Breast epithelium (tissue), 3 donors: Measurements from ENCODE around the gene TMEM123.

Experiments used
- CTCF ChIP-seq, 3 donors: fragments of 450-650 bp; IDR thresholded peaks; one replicate each; pipeline ENCODE4 v1.5.1; 2016 to 2017; ENCODE audit warnings: antibody characterized with exemption in 3 of 3, mild to moderate bottlenecking in 3 of 3, moderate library complexity in 3 of 3
- POLR2AphosphoS5 ChIP-seq, 3 donors: sonication (generic); formaldehyde crosslinking; IDR thresholded peaks; one replicate each; pipeline ENCODE4 v1.6.1; 2017; ENCODE audit warnings: antibody characterized with exemption in 3 of 3

GRCh38 chr11:102429691-102430090 lies 22.9 kb downstream of the TMEM123 start:
- TF ChIP-seq CTCF (IDR thresholded peaks at IDR 0.05) (no peak), POLR2AphosphoS5 (IDR thresholded peaks at IDR 0.05) (no peak)
